GM23248 (cell line): ENCODE data around the gene FGL2. TPM values are rescaled to one million over a fixed set of nuclear protein-coding genes. Genes with fewer than 3 reads are reported as not detected.
"Not testable (repeated sequence)": the region's sequence is repeated elsewhere in the genome, so short reads cannot be mapped to it uniquely, and the experiment has no call there.

Experiments used
- DNase-seq: peaks from one replicate; pipeline ENCODE4 v3.0.0-alpha.2; 2015
- H2AFZ ChIP-seq: fragments of 200-600 bp; sonication (generic); 2 replicates; pipeline ENCODE4 v1.6.1; 2016; ENCODE audit warnings: antibody characterized with exemption
- H3F3A ChIP-seq: fragments of 200-600 bp; sonication (generic); 2 replicates; pipeline ENCODE4 v1.6.1; 2016; ENCODE audit warnings: mild to moderate bottlenecking, antibody characterized with exemption, mixed run types; ENCODE audit not compliant: insufficient read depth
- H3K27ac ChIP-seq: fragments of 200-600 bp; sonication (generic); 2 replicates; pipeline ENCODE4 v1.5.1; 2016; ENCODE audit warnings: mild to moderate bottlenecking
- H3K27me3 ChIP-seq: fragments of 200-600 bp; sonication (generic); replicated peaks from 2 replicates; pipeline ENCODE4 v1.6.1; 2016; ENCODE audit warnings: mild to moderate bottlenecking; ENCODE audit not compliant: insufficient read depth
- H3K36me3 ChIP-seq: fragments of 200-600 bp; sonication (generic); 2 replicates; pipeline ENCODE4 v1.6.1; 2016; ENCODE audit warnings: low read depth, mild to moderate bottlenecking
- H3K4me1 ChIP-seq: fragments of 200-600 bp; sonication (generic); 2 replicates; pipeline ENCODE4 v1.6.1; 2016; ENCODE audit warnings: mild to moderate bottlenecking; ENCODE audit not compliant: insufficient read depth
- H3K4me2 ChIP-seq: fragments of 200-600 bp; sonication (generic); one replicate; pipeline ENCODE4 v1.6.1; 2016; ENCODE audit warnings: mild to moderate bottlenecking; ENCODE audit not compliant: unreplicated experiment
- H3K4me3 ChIP-seq: fragments of 200-600 bp; sonication (generic); 2 replicates; pipeline ENCODE4 v1.5.1; 2016; ENCODE audit warnings: mild to moderate bottlenecking
- H3K79me2 ChIP-seq: fragments of 200-600 bp; sonication (generic); 2 replicates; pipeline ENCODE4 v1.6.1; 2016; ENCODE audit warnings: mild to moderate bottlenecking; ENCODE audit not compliant: insufficient read depth
- H3K9ac ChIP-seq: fragments of 200-600 bp; sonication (generic); 2 replicates; pipeline ENCODE4 v1.6.1; 2016; ENCODE audit warnings: mild to moderate bottlenecking
- H3K9me2 ChIP-seq: fragments of 200-600 bp; sonication (generic); 2 replicates; pipeline ENCODE4 v1.6.1; 2016; ENCODE audit warnings: mixed run types, mild to moderate bottlenecking, moderate library complexity; ENCODE audit not compliant: insufficient read depth
- H3K9me3 ChIP-seq: fragments of 200-600 bp; sonication (generic); one replicate; pipeline ENCODE4 v1.6.1; 2017; ENCODE audit warnings: low read depth
- H4K20me1 ChIP-seq: fragments of 200-600 bp; sonication (generic); 2 replicates; pipeline ENCODE4 v1.6.0; 2016; ENCODE audit not compliant: insufficient read depth
- EZH2 ChIP-seq: fragments of 200-600 bp; sonication (generic); IDR thresholded peaks from 2 replicates; pipeline ENCODE4 v1.6.1; 2018; ENCODE audit warnings: antibody characterized with exemption, mild to moderate bottlenecking; ENCODE audit not compliant: insufficient read depth, poor library complexity, severe bottlenecking
- EZH2phosphoT487 ChIP-seq: fragments of 200-600 bp; sonication (generic); IDR thresholded peaks from 2 replicates; pipeline ENCODE4 v1.6.1; 2018; ENCODE audit warnings: antibody characterized with exemption, moderate library complexity, mild to moderate bottlenecking, low read depth; ENCODE audit not compliant: insufficient read depth
- WGBS, 2 experiments: methylation state at CpG; one replicate each; pipeline ENCODE4 v1.1.6; 2015 to 2017; ENCODE audit warnings: low lambda C conversion rate in 2 of 2, low coverage in 1 of 2; ENCODE audit errors: missing lambda C conversion rate in 2 of 2; 5-methylcytosine and 5-hydroxymethylcytosine counted together
- in situ Hi-C: fragments of 300-500 bp; cut with MboI; formaldehyde crosslinking; loops from 2 replicates; pipeline ENCODE4 v1.15.0; 2020
- polyA plus RNA-seq: library from polyadenylated mRNA; unstranded; fragments of >200 nt; fragmentation: Nextera tagmentation; extraction: Ambion mirVana; gene quantifications from 2 replicates; pipeline ENCODE4 v1.2.1, GENCODE V29; 2016
- total RNA-seq: library from RNA; depleted of rRNA; stranded (reverse); fragments of >200 nt; shearing (Covaris generic); gene quantifications from 2 replicates; pipeline ENCODE4 v1.2.3, GENCODE V29; 2014

Gene FGL2
- total and polyA plus RNA-seq, 2 experiments from 2014 or later: 1.6 to 4.8 TPM

- 85 to 89% methylated on average over 3 of the region's 3 CpGs for WGBS, 2 experiments
- H3F3A ChIP-seq: no peaks in the 10 kb centered on the region
- no peak for DNase-seq
- peaks cover 21% of the 10 kb centered on the region for H3K4me1 ChIP-seq
- H2AFZ ChIP-seq: no peak overlapping the region
- TF ChIP-seq EZH2: no peak
- no peak for TF ChIP-seq EZH2phosphoT487
- H3K79me2 ChIP-seq: no peaks in the 10 kb centered on the region
- no peak overlapping the region for H3K4me2 ChIP-seq
- H3K4me3 ChIP-seq: no peak overlapping the region
- in situ Hi-C loops: no loop called here
- H3K27me3 ChIP-seq: no peaks in the 10 kb centered on the region
- no peaks in the 10 kb centered on the region for H3K9me3 ChIP-seq
- no peaks in the 10 kb centered on the region for H3K36me3 ChIP-seq
- H3K9ac ChIP-seq: no peak overlapping the region
- H3K9me2 ChIP-seq: no peaks in the 10 kb centered on the region
- H4K20me1 ChIP-seq: no peaks in the 10 kb centered on the region
- H3K27ac ChIP-seq: no peak overlapping the region
These were observed 17.9 kb downstream of the FGL2 start for GRCh38 chr7:77181734-77182133.

DNA sequence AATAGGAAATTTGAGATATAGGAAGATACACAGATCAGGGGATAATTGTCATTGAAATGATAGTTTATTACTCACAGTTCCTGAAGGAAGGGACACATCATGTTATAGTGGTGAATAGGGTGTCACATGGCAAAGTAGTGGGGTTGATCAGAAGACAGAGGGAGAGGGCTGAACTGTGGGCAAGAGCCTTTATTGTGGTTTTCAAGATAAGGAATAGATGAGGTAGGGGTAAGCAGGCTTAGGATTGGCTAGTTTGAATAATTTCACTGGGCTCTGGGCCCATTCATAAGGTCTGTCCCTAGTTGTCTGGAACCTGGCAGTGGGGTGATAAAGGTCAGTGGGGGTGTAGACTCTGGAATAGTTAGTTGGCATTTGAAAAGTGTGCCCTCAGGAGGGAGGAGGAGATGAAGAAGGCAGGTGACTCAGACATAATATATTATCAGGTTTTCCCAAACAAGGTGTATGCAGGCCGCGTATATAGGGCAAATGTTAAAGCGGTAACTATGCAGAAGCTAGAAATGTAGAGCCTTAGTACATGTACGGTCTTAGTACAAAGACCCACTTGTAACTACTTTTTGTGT is 18.5 kb downstream of the FGL2 start:
- no peak for DNase-seq
- H3K4me3 ChIP-seq: no peak overlapping the region
- in situ Hi-C loops: no loop called here
- H3K27me3 ChIP-seq: no peaks in the 10 kb centered on the region
- H3K79me2 ChIP-seq: no peaks in the 10 kb centered on the region
- H3K4me2 ChIP-seq: no peak overlapping the region
- no peaks in the 10 kb centered on the region for H3F3A ChIP-seq
- H2AFZ ChIP-seq: no peak overlapping the region
- no peaks in the 10 kb centered on the region for H3K9me3 ChIP-seq
- H3K36me3 ChIP-seq: no peaks in the 10 kb centered on the region
- H3K27ac ChIP-seq: no peak overlapping the region
- H3K9me2 ChIP-seq: no peaks in the 10 kb centered on the region
- no peaks in the 10 kb centered on the region for H4K20me1 ChIP-seq
- WGBS, 2 experiments: 94 to 100% methylated on average over 4 of the region's 4 CpGs
- TF ChIP-seq EZH2phosphoT487 (no peak), EZH2 (no peak)
- H3K4me1 ChIP-seq: peaks cover 21% of the 10 kb centered on the region
- no peak overlapping the region for H3K9ac ChIP-seq

GRCh38 chr7:77178024-77178423 is 21.6 kb downstream of the FGL2 start:
- H3F3A ChIP-seq, H3K4me1 ChIP-seq, H3K4me3 ChIP-seq, H4K20me1 ChIP-seq, H3K36me3 ChIP-seq, H3K79me2 ChIP-seq, in situ Hi-C loops, H3K9ac ChIP-seq, H3K9me2 ChIP-seq, DNase-seq, H3K9me3 ChIP-seq, H3K4me2 ChIP-seq, H3K27me3 ChIP-seq, H2AFZ ChIP-seq, H3K27ac ChIP-seq: not testable (repeated sequence)

- H3K4me1 ChIP-seq, H3K9me3 ChIP-seq, H3K9me2 ChIP-seq, in situ Hi-C loops, H3K4me3 ChIP-seq, H3K79me2 ChIP-seq, H3K9ac ChIP-seq, H3F3A ChIP-seq, H3K4me2 ChIP-seq, H2AFZ ChIP-seq, DNase-seq, H3K36me3 ChIP-seq, H3K27ac ChIP-seq, H3K27me3 ChIP-seq, H4K20me1 ChIP-seq: not testable (repeated sequence)
- WGBS, 2 experiments: 85 to 87% methylated on average over 9 of the region's 9 CpGs
These were observed 22.2 kb downstream of the FGL2 start for GRCh38 chr7:77177321-77177904.

DNA sequence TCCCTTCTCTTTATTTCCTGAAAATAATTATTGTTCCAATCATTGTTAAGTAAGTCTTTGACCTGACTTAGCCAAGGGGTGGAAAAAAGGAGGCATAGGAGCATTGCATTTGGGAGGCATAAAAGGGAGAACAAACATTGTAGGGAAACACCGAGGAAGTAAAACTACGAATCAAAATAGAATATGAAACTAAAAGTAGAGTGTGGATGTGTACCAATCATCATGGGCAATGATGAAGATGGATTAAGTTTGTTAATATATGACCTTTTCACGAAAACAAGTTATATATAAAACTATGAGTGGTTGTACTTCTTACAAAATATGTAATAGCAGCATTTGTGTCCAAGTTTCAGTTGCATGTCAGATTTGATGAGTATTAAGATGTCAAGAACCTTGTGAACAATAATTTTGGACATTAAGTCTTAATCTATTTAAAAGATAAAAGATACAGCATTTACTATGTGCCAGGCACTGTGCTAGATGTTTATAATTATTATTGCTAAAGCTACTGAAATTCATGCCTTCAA is 24.3 kb downstream of the FGL2 start:
- in situ Hi-C loops, H3K4me3 ChIP-seq, H3K9ac ChIP-seq, H2AFZ ChIP-seq, H3K27me3 ChIP-seq, DNase-seq, H4K20me1 ChIP-seq, H3K36me3 ChIP-seq, H3K4me2 ChIP-seq, H3K4me1 ChIP-seq, H3K79me2 ChIP-seq, H3K9me2 ChIP-seq, H3K27ac ChIP-seq, H3F3A ChIP-seq, H3K9me3 ChIP-seq: not testable (repeated sequence)
- WGBS, 2 experiments: 12 to 13% methylated on average over 1 to 2 of the region's 3 CpGs

- H2AFZ ChIP-seq, H3K36me3 ChIP-seq, H4K20me1 ChIP-seq, H3K9me2 ChIP-seq, H3K27me3 ChIP-seq, DNase-seq, H3F3A ChIP-seq, H3K4me3 ChIP-seq, H3K4me2 ChIP-seq, in situ Hi-C loops, H3K9me3 ChIP-seq, H3K79me2 ChIP-seq, H3K27ac ChIP-seq, H3K9ac ChIP-seq, H3K4me1 ChIP-seq: not testable (repeated sequence)
- 89 to 92% methylated on average over 3 of the region's 4 CpGs for WGBS, 2 experiments
These were observed 25.2 kb downstream of the FGL2 start for GRCh38 chr7:77174418-77174817.

DNA sequence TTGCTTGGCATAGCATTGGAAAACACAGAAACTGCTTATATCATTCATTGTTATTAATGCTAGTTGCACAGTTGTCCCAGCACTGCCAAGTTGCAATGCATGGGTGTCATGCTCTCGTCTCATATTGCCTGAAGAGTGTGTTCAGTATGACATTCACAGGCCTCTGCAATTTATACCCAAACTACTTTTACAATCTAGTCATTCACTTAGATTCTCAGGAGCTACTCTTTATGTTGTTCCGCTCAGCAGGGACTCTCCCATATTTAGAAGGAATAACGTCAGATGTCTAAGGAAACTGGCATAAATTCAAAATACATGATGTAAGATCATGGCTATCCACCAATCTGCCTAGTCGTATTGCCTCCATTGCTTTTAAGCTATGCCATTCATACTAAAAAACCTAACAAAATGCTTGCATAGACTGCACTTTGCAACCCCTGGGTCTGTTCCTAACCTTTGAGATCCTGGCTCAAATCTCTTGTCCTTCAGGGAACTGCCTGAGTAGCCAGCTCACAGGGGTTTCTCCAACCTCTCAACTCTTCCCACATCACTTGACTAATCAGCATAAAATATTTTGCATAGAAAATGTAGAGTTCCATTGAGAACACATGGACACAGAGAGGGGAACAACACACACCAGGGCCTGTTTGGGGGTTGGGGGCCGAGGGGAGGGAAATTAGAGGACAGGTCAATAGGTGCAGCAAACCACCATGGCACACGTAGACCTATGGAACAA is 27.0 kb downstream of the FGL2 start:
- in situ Hi-C loops, H3K36me3 ChIP-seq, H3F3A ChIP-seq, H3K9me3 ChIP-seq, H3K27ac ChIP-seq, H3K4me1 ChIP-seq, H3K9me2 ChIP-seq, H3K9ac ChIP-seq, H2AFZ ChIP-seq, H3K27me3 ChIP-seq, H4K20me1 ChIP-seq, H3K79me2 ChIP-seq, DNase-seq, H3K4me2 ChIP-seq, H3K4me3 ChIP-seq: not testable (repeated sequence)
- 67 to 75% methylated on average over 4 to 6 of the region's 6 CpGs for WGBS, 2 experiments
